LNCAP (cell line): ENCODE measurements around the gene GSC2.

Experiments used
- TF ChIP-seq, protein P1 (sequence below): fragments of 450-650 bp; IDR thresholded peaks from 2 replicates; pipeline ENCODE4 v1.5.1; 2017; ENCODE audit warnings: mild to moderate bottlenecking

GSC2 gene

DNA sequence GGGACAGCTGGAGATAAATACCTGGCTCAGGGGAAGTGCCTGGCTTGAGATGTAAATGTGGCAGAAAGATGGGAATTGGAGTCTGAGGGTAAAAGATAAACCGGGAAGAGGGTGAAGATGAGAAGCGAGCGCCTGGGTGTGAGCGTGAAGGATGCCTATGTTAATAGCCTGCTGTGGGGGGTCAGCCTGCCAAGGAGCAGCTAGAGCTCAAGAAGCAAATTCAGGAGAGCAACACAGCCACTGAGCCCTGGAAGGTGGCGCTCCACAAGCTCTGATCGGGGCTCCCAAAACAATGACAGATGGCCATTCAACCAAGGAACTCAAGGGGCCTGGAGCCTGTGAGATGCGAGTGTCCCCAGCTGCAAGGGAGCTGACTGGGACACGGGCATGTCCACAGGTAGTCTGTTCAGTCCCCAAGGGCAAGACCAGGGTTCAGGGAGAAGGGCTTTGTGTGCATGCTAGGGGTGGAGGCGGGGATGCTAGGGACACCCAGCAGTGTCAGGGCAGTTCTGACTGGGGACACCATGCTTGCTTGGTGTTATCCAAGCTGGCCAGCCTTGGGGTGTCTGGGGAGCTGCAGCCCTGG, 2.8 kb downstream of the GSC2 start:
- TF ChIP-seq, protein P1, sequence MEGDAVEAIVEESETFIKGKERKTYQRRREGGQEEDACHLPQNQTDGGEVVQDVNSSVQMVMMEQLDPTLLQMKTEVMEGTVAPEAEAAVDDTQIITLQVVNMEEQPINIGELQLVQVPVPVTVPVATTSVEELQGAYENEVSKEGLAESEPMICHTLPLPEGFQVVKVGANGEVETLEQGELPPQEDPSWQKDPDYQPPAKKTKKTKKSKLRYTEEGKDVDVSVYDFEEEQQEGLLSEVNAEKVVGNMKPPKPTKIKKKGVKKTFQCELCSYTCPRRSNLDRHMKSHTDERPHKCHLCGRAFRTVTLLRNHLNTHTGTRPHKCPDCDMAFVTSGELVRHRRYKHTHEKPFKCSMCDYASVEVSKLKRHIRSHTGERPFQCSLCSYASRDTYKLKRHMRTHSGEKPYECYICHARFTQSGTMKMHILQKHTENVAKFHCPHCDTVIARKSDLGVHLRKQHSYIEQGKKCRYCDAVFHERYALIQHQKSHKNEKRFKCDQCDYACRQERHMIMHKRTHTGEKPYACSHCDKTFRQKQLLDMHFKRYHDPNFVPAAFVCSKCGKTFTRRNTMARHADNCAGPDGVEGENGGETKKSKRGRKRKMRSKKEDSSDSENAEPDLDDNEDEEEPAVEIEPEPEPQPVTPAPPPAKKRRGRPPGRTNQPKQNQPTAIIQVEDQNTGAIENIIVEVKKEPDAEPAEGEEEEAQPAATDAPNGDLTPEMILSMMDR: no peak

DNA sequence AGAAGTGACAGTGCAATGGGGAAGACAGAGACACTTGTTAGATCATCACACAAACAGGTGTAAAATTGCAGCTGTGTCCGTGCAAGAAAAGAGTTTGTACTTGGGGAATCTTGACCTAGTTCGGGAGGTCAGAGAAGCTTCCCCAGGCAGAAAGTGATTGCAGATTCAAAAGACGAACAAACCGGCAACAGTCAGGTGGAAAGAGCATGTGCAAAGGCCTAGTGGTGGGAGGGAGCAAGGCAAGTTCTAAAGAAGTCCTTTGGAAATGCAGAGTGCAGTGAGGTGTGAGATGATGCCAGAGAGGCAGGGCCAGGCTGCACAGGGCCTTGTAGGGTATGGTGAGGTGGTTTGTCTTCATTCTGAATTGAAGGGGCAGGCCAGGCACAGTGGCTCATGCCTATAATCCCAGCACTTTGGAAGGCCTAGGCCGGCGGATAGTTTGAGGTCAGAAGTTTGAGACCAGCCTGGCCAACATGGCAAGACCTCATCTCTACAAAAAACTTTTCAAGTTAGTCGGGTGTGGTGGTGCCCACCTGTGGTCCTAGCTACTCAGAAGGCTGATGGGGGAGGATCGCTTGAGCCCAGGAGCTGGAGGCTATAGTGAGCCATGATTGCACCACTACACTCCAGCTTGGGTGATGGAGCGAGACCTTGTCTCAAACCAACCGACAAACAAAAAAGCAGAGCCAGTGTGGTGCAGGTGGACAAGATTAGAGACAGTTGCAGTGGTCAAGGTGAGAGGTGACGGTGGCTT, 3.7 kb downstream of the GSC2 start:
- TF ChIP-seq, protein P1: no peak

DNA sequence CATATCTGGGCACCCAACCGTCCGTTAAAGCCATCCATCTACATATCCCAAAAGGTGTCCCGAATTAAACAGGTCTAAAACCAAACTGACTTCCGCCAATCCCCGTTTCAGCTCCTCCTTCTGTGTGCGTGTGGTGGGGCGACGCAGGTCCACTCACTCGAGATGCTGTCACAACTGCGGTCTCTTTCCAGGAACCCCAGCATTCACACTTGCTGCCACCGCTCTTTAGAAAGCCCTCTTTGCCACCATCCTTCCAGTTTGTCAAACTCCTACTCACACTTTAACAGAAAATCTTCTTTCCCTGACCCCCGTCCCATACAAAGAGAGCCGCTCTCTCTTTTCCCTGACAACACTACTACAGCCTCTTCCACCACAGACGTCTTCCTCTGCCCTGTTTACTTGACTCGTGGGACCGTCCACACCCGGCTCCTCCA, 6.1 kb downstream of the GSC2 start:
- TF ChIP-seq, protein P1: no peak

DNA sequence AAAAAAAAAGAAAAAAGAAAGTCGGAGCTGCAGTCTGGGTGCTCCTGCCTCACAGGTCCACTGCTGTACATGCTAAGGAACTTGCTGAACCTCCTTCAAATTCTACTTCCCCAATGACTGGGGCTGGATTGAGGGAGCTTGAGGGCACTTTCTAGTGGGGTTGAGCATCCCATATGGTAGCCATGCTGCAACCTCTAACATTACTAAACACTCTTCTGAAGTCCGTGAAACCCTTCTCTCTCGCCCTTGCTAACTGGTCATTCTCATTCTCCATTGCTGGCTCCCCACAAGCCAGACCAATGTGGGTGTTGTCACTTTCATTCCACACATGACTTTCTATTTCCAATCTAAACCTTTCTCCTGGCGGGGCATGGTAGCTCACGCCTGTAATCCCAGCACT, 6.9 kb downstream of the GSC2 start:
- TF ChIP-seq, protein P1: no peak

DNA sequence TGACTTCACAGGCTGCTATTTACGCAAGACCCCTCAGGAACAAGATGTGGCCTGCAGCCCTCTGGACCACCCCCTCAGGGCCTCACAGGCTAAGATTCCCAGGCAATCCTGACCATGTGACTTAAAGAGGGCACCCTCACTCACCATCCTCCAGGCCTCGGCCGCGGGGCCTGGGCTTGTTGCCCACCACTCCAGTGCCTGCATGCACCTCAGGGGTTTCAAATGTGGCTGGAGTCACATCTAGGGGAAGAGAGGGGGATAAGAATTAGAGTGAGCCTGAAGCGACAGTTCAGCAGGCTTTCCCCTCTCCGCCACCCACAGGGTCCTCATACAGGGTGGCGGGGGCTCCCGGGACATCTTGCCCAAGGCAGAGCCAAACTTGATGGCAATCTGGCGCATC, 7.7 kb downstream of the GSC2 start:
- TF ChIP-seq, protein P1: no peak

DNA sequence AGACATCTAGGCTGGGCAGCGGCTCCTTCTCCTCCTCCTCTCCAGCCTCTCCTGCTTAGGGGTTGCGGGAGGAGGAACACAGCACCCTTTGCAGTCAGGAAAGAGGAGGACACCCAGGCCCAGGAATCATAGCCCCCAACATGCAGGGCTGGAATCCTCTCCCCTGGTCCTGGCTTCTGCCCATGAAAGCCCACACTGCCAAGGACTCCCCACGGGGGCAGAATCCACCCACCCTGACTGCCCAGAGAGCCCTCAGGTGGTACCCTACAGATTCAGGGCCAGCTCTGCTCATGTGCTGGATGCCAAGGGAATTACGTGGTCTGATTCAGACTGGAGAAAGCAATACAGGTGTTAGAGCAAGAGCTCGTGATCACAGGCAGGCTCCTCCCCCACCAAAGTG, 10.1 kb downstream of the GSC2 start:
- TF ChIP-seq, protein P1: no peak

DNA sequence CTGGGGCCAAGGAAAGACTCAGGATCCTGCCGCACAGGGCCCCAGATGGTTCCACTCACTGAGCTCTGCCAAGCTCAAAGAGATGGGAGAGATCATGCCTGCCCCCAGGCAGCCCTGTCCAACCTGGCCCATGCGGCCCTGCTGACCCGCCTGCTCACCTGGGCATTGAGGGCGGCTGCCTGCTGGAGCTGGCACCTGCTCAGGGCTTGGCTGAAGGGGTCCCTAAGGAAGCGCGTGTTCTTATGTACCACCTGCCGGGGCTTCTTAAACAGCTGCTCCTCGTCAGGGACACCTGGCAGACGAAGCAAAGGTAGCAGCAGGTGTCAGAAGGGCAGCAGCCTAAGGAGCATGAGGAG, 11.1 kb downstream of the GSC2 start:
- TF ChIP-seq, protein P1: no peak
